Stimulated activated CD4-positive, alpha-beta T cell treated with anti-CD3 and anti-CD28 coated beads, Interleukin-1b, Interleukin-23, amount 100 ng/mL, for 24 hours (primary cell): ENCODE data around the gene SRL.

ENCODE experiments used
- DNase-seq, 4 experiments: peaks; one replicate each; pipeline ENCODE4 v3.0.0-alpha.2; 2020; ENCODE audit warnings: low read depth in 4 of 4, low spot score in 1 of 4

SRL gene

GRCh38 chr16:4202615-4203345, 39.1 kb downstream of the SRL start:
- DNase-seq = no peak

- no peak for DNase-seq
Observed at GRCh38 chr16:4200781-4201137, 41.1 kb downstream of the SRL start.

- DNase-seq = no peak
Observed at GRCh38 chr16:4200000-4200780, 41.7 kb downstream of the SRL start.

GRCh38 chr16:4198816-4199215, 43.1 kb downstream of the SRL start:
- DNase-seq = no peak

GRCh38 chr16:4194661-4195060, 47.2 kb downstream of the SRL start:
- no peak for DNase-seq

GRCh38 chr16:4193920-4194319, 48.0 kb downstream of the SRL start:
- no peak for DNase-seq

GRCh38 chr16:4192206-4192605, 49.7 kb downstream of the SRL start:
- no peak for DNase-seq

- DNase-seq = no peak
Observed at GRCh38 chr16:4190712-4191333, 51.1 kb downstream of the SRL start.

- DNase-seq = no peak
Observed at GRCh38 chr16:4190086-4190485, 51.8 kb downstream of the SRL start.

GRCh38 chr16:4184038-4184702, 57.7 kb downstream of the SRL start:
- DNase-seq = no peak

GRCh38 chr16:4183237-4184037, 58.4 kb downstream of the SRL start:
- peak; percentile 71 to 92 (median 80) for DNase-seq

GRCh38 chr16:4182581-4183236, 59.2 kb downstream of the SRL start:
- no peak for DNase-seq

GRCh38 chr16:4180511-4180910, 61.4 kb downstream of the SRL start:
- DNase-seq = no peak

- no peak for DNase-seq
Observed at GRCh38 chr16:4179763-4180260, 62.1 kb downstream of the SRL start.

- DNase-seq = no peak
Observed at GRCh38 chr16:4179020-4179419, 62.9 kb downstream of the SRL start.

- DNase-seq = no peak
Observed at GRCh38 chr16:4178468-4179010, 63.3 kb downstream of the SRL start.

- no peak for DNase-seq
Observed at GRCh38 chr16:4176906-4177417, 64.9 kb downstream of the SRL start.

GRCh38 chr16:4175849-4176248, 66.0 kb downstream of the SRL start:
- DNase-seq = no peak

- no peak for DNase-seq
Observed at GRCh38 chr16:4172070-4172469, 69.8 kb downstream of the SRL start.

GRCh38 chr16:4169415-4169814, 72.5 kb downstream of the SRL start:
- DNase-seq = no peak
